Psoas muscle (tissue), 8 donors: ENCODE data around the gene WWC1. TPM values are rescaled to one million over a fixed set of nuclear protein-coding genes. Genes with fewer than 3 reads are reported as not detected.

ENCODE experiments used
- ATAC-seq, 4 donors: fragments of 200-7000 bp; cut with Tn5 transposase; one replicate each; pipeline ENCODE4 v1.9.1; 2020; ENCODE audit warnings: moderate library complexity in 3 of 4, mild to moderate bottlenecking in 2 of 4
- DNase-seq, 2 donors: peaks; one replicate each; pipeline ENCODE4 v3.0.0-alpha.2; 2020
- H3K27ac ChIP-seq: fragments of 200-600 bp; one replicate; pipeline ENCODE4 v1.8.0; 2022
- H3K27me3 ChIP-seq, 3 donors: fragments of 200-600 bp in 1 of 3; one replicate each; pipeline versions ENCODE4 v1.6.1 to v1.8.0; 2013 to 2022; ENCODE audit warnings: low read length in 2 of 3, mild to moderate bottlenecking in 2 of 3, moderate library complexity in 1 of 3; ENCODE audit not compliant: insufficient read depth in 3 of 3
- H3K36me3 ChIP-seq, 2 donors: fragments of 200-600 bp in 1 of 2; one replicate each; pipeline versions ENCODE4 v1.6.1 to v1.8.0; 2013 to 2022; ENCODE audit warnings: low read depth in 1 of 2, mild to moderate bottlenecking in 1 of 2, moderate library complexity in 1 of 2; ENCODE audit not compliant: insufficient read depth in 1 of 2
- H3K4me1 ChIP-seq: fragments of 200-600 bp; one replicate; pipeline ENCODE4 v1.8.0; 2022
- H3K4me3 ChIP-seq: fragments of 200-600 bp; one replicate; pipeline ENCODE4 v1.8.0; 2022; ENCODE audit warnings: mild to moderate bottlenecking
- H3K9me3 ChIP-seq: fragments of 200-600 bp; one replicate; pipeline ENCODE4 v1.8.0; 2022
- CTCF ChIP-seq: fragments of 200-600 bp; IDR thresholded peaks from one replicate; pipeline ENCODE4 v1.8.0; 2022; ENCODE audit warnings: antibody characterized with exemption
- WGBS, 3 donors: extraction: QIAGEN DNeasy Blood & Tissue Kit; methylation state at CpG; one replicate each; pipeline versions ENCODE4 v1.1.6 to v1.1.7; 2013; 5-methylcytosine and 5-hydroxymethylcytosine counted together
- intact Hi-C, 2 donors: fragments of 100-400 bp; cut with DNase I; formaldehyde crosslinking; loops; one replicate each; pipeline versions ENCODE4 v1.11.0 to v1.14.2; 2022
- polyA plus RNA-seq, 3 donors: library from polyadenylated mRNA; stranded (reverse); fragments of 200-250 nt; gene quantifications; one replicate each; pipeline ENCODE4 v1.2.3, GENCODE V29; 2013
- total RNA-seq, 4 donors: library from RNA; stranded (reverse); fragmentation: NEBNext Ultra II Directional in 2 of 4; extraction: Animal tissue kit (Norgen Biotek cat#: 25700) in 2 of 4; gene quantifications; one replicate each; pipeline versions ENCODE4 v1.2.1 to v1.2.4, GENCODE V29; 2021 to 2023
- donor health status: healthy with polysubstance abuse.
- donor health status: DM: no; HTN: no; CAD: no; lungs with moderate emphysema.
- donor health status: Bipolar disorder and iron deficiency.
- donor health status: healthy.
- donor health status: DM: yes; HTN: yes; CAD: no.
- donor health status: DM: no; HTN: no; CAD: no.
- donor health status: DM: no; HTN: no; CAD: no.
- donor health status: DM: yes; HTN: yes; CAD: no.

Gene WWC1
- total and polyA plus RNA-seq, 7 donors: 0.03 to 0.25 (median 0.08) TPM; not detected in 3

- ATAC-seq: no peak
These were observed 70.8 kb downstream of the WWC1 start for GRCh38 chr5:168362097-168362885.

GRCh38 chr5:168364151-168364661 lies 72.8 kb downstream of the WWC1 start:
- Histone ChIP-seq H3K27me3 (no peaks in the 10 kb centered on the region), H3K27ac (no peak overlapping the region), H3K9me3 (no peaks in the 10 kb centered on the region), H3K4me3 (no peak overlapping the region), H3K36me3 (no peaks in the 10 kb centered on the region), H3K4me1 (no peaks in the 10 kb centered on the region)
- TF ChIP-seq CTCF: no peak
- no peak for DNase-seq
- no peak for ATAC-seq
- intact Hi-C loops: no loop called here
- 72 to 80% (median 75%) methylated on average over 11 of the region's 11 CpGs for WGBS, 3 donors

More at GRCh38 chr5:168362097-168362885, 70.8 kb downstream of the WWC1 start:
- Histone ChIP-seq H3K27me3 (no peaks in the 10 kb centered on the region), H3K4me3 (no peak overlapping the region), H3K4me1 (no peaks in the 10 kb centered on the region), H3K27ac (no peak overlapping the region), H3K36me3 (no peaks in the 10 kb centered on the region), H3K9me3 (no peaks in the 10 kb centered on the region)
- WGBS, 3 donors: 65 to 70% (median 65%) methylated on average over 3 of the region's 3 CpGs
- TF ChIP-seq CTCF: no peak
- no peak for DNase-seq
- intact Hi-C loops: no loop called here

GRCh38 chr5:168364750-168365550 lies 73.5 kb downstream of the WWC1 start:
- WGBS, 3 donors: 46 to 50% (median 50%) methylated on average over 12 of the region's 12 CpGs
- Histone ChIP-seq H3K36me3 (no peaks in the 10 kb centered on the region), H3K4me1 (no peaks in the 10 kb centered on the region), H3K27ac (no peak overlapping the region), H3K4me3 (no peak overlapping the region), H3K9me3 (no peaks in the 10 kb centered on the region), H3K27me3 (no peaks in the 10 kb centered on the region)
- no peak for TF ChIP-seq CTCF
- no peak for DNase-seq
- no peak for ATAC-seq
- intact Hi-C loops: no loop called here

- Histone ChIP-seq H3K9me3 (no peaks in the 10 kb centered on the region), H3K36me3 (no peaks in the 10 kb centered on the region), H3K27me3 (no peaks in the 10 kb centered on the region), H3K4me1 (no peaks in the 10 kb centered on the region), H3K4me3 (no peak overlapping the region), H3K27ac (no peak overlapping the region)
- DNase-seq (peak in 1 of 2 donors; percentile 57), ATAC-seq (no peak)
- 33 to 46% (median 36%) methylated on average over 10 of the region's 10 CpGs for WGBS, 3 donors
- TF ChIP-seq CTCF: no peak
- intact Hi-C loops: no loop called here
These were observed 74.2 kb downstream of the WWC1 start for GRCh38 chr5:168365581-168366081.
